T-cell (primary cell): ENCODE data around the gene RAB6D. TPM values are rescaled to one million over a fixed set of nuclear protein-coding genes. Genes with fewer than 3 reads are reported as not detected.
"Not testable (repeated sequence)": the region's sequence is repeated elsewhere in the genome, so short reads cannot be mapped to it uniquely, and the experiment has no call there.

Source experiments
- ATAC-seq, 4 experiments: fragments of 200-7000 bp in 3 of 4; fragments of 150-1000 bp in 1 of 4; cut with Tn5 transposase; replicated peaks in 1 of 4; 1 replicate in 3 of 4; 2 replicates in 1 of 4; pipeline ENCODE4 v1.10.0; 2021; ENCODE audit warnings: moderate library complexity in 3 of 4, mild to moderate bottlenecking in 2 of 4, moderate number of reproducible peaks in 1 of 4
- CTCF ChIA-PET, 2 donors: fragments of 300-600 bp; sonication (Branson Sonifier 250); formaldehyde crosslinking; loops; one replicate each; lab custom pipeline; 2022; ENCODE audit warnings: antibody characterized with exemption in 2 of 2; lab: Charles Lee
- POLR2A ChIA-PET, 2 donors: fragments of 300-600 bp; sonication (Branson Sonifier 250); formaldehyde crosslinking; loops; one replicate each; lab custom pipeline; 2022; ENCODE audit warnings: antibody characterized with exemption in 2 of 2; lab: Charles Lee
- DNase-seq, 35 experiments: peaks; one replicate each; pipeline versions ENCODE4 v3.0.0 to v3.0.0-alpha.2; 2013 to 2023
- H3K27ac ChIP-seq: one replicate; pipeline ENCODE4 v1.5.1; 2013; ENCODE audit warnings: low read length
- H3K27me3 ChIP-seq, 2 experiments: replicated peaks in 1 of 2; 1 replicate in 1 of 2; 2 replicates in 1 of 2; pipeline versions ENCODE4 v1.6.1 to v1.7.0; 2013; ENCODE audit warnings: low read length in 1 of 2, mixed read lengths in 1 of 2; ENCODE audit not compliant: control insufficient read depth in 2 of 2, insufficient read depth in 2 of 2; ENCODE audit errors: extremely low read depth in 1 of 2
- H3K36me3 ChIP-seq, 2 donors: 1 replicate in 1 of 2; 2 replicates in 1 of 2; pipeline versions ENCODE4 v1.6.1 to v1.7.0; 2013; ENCODE audit warnings: low read length in 1 of 2; ENCODE audit not compliant: control insufficient read depth in 2 of 2, insufficient read depth in 1 of 2; ENCODE audit errors: extremely low read depth in 1 of 2
- H3K4me1 ChIP-seq, 2 experiments: 1 replicate in 1 of 2; 2 replicates in 1 of 2; pipeline versions ENCODE4 v1.6.1 to v1.7.0; 2013; ENCODE audit warnings: low read length in 2 of 2, mixed read lengths in 1 of 2; ENCODE audit not compliant: insufficient read depth in 2 of 2, control insufficient read depth in 1 of 2; ENCODE audit errors: extremely low read depth in 1 of 2
- H3K4me3 ChIP-seq, 2 donors: 1 replicate in 1 of 2; 2 replicates in 1 of 2; pipeline versions ENCODE4 v1.5.1 to v1.7.0; 2013; ENCODE audit warnings: mild to moderate bottlenecking in 2 of 2, low read length in 1 of 2, moderate library complexity in 1 of 2; ENCODE audit not compliant: control insufficient read depth in 1 of 2; ENCODE audit errors: extremely low read depth in 1 of 2
- H3K9me3 ChIP-seq: 2 replicates; pipeline ENCODE4 v1.7.0; 2013
- H3K27ac Mint-ChIP-seq, 2 donors: one replicate each; pipeline ENCODE4 v1.8.0; 2020 to 2021; ENCODE audit warnings: mild to moderate bottlenecking in 2 of 2, mixed read lengths in 2 of 2
- H3K27me3 Mint-ChIP-seq, 2 donors: one replicate each; pipeline ENCODE4 v1.8.0; 2021 to 2022; ENCODE audit warnings: mixed read lengths in 2 of 2
- H3K36me3 Mint-ChIP-seq: one replicate; pipeline ENCODE4 v1.8.0; 2021; ENCODE audit warnings: mixed read lengths
- H3K4me1 Mint-ChIP-seq, 3 donors: one replicate each; pipeline ENCODE4 v1.8.0; 2020 to 2022; ENCODE audit warnings: mixed read lengths in 3 of 3, mild to moderate bottlenecking in 1 of 3
- H3K4me3 Mint-ChIP-seq, 3 donors: one replicate each; pipeline ENCODE4 v1.8.0; 2020 to 2022; ENCODE audit warnings: mild to moderate bottlenecking in 3 of 3, mixed read lengths in 3 of 3, moderate library complexity in 3 of 3
- H3K9me3 Mint-ChIP-seq, 3 donors: one replicate each; pipeline ENCODE4 v1.8.0; 2020 to 2022; ENCODE audit warnings: mixed read lengths in 3 of 3
- WGBS: methylation state at CpG from one replicate; pipeline ENCODE4 v1.1.5; 2013; ENCODE audit warnings: missing lambda C conversion rate; ENCODE audit not compliant: insufficient coverage; 5-methylcytosine and 5-hydroxymethylcytosine counted together
- total RNA-seq, 35 experiments: library from RNA in 6 of 35; stranded (reverse) in 6 of 35; fragments of 120-200 nt in 1 of 35; gene quantifications; one replicate each; pipeline versions ENCODE4 v1.2.1 to v1.2.4 and lab custom pipeline; 2013 to 2026

Gene RAB6D
- total RNA-seq, 5 donors from 2014 or later (not counting 1 experiment from before 2014, with no cell fraction given): not detected

DNA sequence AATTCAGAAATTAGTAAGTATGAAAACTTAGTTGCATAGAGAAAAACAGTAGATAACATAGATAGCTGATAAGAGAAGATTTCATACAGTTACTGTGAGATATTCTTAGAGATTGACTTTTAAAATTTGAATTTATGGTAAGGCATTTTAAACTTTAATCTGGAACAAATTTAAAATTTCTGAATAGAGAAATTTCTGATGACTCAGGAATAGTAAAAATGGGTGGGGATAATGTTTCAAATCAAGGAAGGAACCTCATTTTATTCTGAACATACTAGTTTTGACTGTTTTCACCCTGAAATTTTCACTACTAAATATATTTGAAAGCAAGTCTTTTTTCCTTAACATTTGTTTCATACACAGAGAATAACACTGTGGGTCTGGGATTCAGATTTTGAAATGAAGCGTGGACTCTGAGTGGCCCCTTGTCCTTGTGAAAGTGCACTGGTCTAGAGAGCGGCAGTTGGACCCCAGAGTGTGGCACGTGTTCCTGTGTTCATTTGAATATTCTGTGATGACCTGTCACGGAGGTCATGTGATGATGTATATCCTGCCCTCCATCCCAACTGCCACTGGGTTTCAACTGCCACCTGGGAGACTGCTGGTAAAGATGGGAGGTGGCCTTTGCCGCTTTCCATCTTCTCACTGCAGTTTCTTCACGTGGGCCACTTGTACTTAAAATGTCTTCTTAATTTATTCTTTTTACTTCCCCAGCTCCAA is 38.5 kb upstream of the RAB6D start:
- POLR2A ChIA-PET: no interaction called here
- H3K27ac ChIP-seq: no peak overlapping the region
- no peaks in the 10 kb centered on the region for H3K36me3 Mint-ChIP-seq
- H3K36me3 ChIP-seq: no peaks in the 10 kb centered on the region
- H3K4me3 Mint-ChIP-seq: no peak overlapping the region
- CTCF ChIA-PET: no interaction called here
- no peaks in the 10 kb centered on the region for H3K9me3 Mint-ChIP-seq
- peaks cover 0 to 11% of the 10 kb centered on the region in 2 experiments for H3K27me3 ChIP-seq
- no peak overlapping the region for H3K4me3 ChIP-seq
- H3K4me1 Mint-ChIP-seq: peaks cover 0 to 5% (median 2%) of the 10 kb centered on the region in 3 donors
- no CpG with 5 or more reads among the region's 6 CpGs for WGBS
- H3K9me3 ChIP-seq: no peaks in the 10 kb centered on the region
- no peaks in the 10 kb centered on the region for H3K4me1 ChIP-seq
- H3K27ac Mint-ChIP-seq: no peak overlapping the region
- DNase-seq (no peak), ATAC-seq (no peak)
- H3K27me3 Mint-ChIP-seq: peaks cover 0 to 29% of the 10 kb centered on the region in 2 donors

DNA sequence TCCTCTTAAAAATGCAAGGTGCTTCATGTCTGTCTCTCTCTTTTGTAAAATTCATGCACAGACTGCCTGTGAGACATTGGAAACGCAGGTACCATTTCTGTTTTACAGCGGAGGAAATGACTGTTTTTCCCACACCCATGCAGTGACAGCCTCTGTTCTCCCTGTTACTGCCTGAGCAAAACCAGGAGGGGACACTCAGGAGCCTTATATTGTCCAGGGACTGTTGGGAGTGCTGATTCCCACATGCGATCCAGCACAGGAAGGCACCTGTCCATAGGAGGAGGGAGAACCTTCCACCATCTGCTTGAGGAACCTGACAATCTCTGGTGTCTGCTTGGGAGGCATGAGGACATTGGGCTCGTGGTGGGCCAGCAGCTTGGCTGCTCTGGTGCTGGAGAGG is 36.9 kb upstream of the RAB6D start:
- H3K4me1 Mint-ChIP-seq: peaks cover 0 to 5% (median 2%) of the 10 kb centered on the region in 3 donors
- H3K36me3 Mint-ChIP-seq: no peaks in the 10 kb centered on the region
- no peak overlapping the region for H3K27ac Mint-ChIP-seq
- H3K9me3 Mint-ChIP-seq: no peaks in the 10 kb centered on the region
- Histone ChIP-seq H3K4me3 (no peak overlapping the region), H3K9me3 (no peaks in the 10 kb centered on the region), H3K27ac (no peak overlapping the region), H3K36me3 (no peaks in the 10 kb centered on the region), H3K4me1 (no peaks in the 10 kb centered on the region), H3K27me3 (peaks cover 0 to 7% of the 10 kb centered on the region in 2 experiments)
- ChIA-PET POLR2A (no interaction called here), CTCF (no interaction called here)
- ATAC-seq (no peak), DNase-seq (no peak)
- 69% methylated on average over 2 of the region's 4 CpGs for WGBS
- H3K4me3 Mint-ChIP-seq: no peak overlapping the region
- H3K27me3 Mint-ChIP-seq: peaks cover 0 to 26% of the 10 kb centered on the region in 2 donors

DNA sequence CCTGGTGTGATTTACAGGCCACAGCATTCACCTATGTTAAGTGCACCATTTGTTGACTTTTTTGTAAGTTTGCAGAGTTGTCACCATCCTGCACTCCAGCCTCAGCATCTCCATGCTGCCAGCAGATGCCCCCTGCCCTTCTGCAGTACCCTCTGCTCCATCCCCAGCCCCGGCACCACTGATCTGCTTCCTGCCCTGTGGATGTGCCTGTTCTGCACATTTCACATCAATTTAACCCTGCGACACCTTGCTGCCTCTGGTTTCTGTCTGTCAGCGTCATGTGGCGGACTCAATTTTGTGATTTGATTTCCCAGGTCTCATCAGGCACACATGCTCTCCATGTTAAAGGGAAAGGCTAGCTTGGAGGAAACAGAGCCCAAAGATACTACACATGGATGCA is 36.5 kb upstream of the RAB6D start:
- H3K27ac ChIP-seq, POLR2A ChIA-PET, H3K36me3 ChIP-seq, H3K9me3 ChIP-seq, H3K9me3 Mint-ChIP-seq, ATAC-seq, DNase-seq, H3K4me3 Mint-ChIP-seq, H3K27me3 ChIP-seq, H3K4me1 ChIP-seq, H3K36me3 Mint-ChIP-seq, H3K27ac Mint-ChIP-seq, H3K4me1 Mint-ChIP-seq, H3K4me3 ChIP-seq, CTCF ChIA-PET: not testable (repeated sequence)
- H3K27me3 Mint-ChIP-seq: peaks cover 0 to 25% of the 10 kb centered on the region in 2 donors
- WGBS: 80% methylated on average over 1 of the region's 4 CpGs

DNA sequence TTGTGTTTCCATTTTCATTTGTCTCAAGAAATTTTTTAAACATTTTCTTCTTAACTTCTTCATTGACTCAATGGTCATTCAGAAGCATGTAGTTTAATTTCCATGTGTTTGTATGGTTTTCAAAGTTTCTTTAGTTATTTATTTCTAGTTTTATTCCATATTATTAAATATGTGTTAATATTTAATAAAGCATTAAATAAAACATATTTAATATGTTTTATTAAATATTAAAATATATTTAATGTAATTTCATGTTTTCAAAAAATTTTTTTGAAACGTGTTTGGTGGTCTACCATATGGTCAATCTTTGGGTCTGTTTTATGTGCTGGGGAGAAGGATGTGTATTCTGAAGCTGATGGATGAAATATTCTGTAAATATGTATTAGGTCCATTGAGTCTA is 32.2 kb upstream of the RAB6D start:
- DNase-seq, H3K36me3 ChIP-seq, H3K27me3 ChIP-seq, H3K9me3 ChIP-seq, CTCF ChIA-PET, H3K4me3 ChIP-seq, ATAC-seq, H3K4me1 ChIP-seq, H3K9me3 Mint-ChIP-seq, H3K36me3 Mint-ChIP-seq, H3K27ac Mint-ChIP-seq, H3K4me3 Mint-ChIP-seq, POLR2A ChIA-PET, H3K27ac ChIP-seq, H3K4me1 Mint-ChIP-seq: not testable (repeated sequence)
- H3K27me3 Mint-ChIP-seq: peaks cover 0 to 30% of the 10 kb centered on the region in 2 donors
- no CpG with 5 or more reads among the region's 1 CpG for WGBS

DNA sequence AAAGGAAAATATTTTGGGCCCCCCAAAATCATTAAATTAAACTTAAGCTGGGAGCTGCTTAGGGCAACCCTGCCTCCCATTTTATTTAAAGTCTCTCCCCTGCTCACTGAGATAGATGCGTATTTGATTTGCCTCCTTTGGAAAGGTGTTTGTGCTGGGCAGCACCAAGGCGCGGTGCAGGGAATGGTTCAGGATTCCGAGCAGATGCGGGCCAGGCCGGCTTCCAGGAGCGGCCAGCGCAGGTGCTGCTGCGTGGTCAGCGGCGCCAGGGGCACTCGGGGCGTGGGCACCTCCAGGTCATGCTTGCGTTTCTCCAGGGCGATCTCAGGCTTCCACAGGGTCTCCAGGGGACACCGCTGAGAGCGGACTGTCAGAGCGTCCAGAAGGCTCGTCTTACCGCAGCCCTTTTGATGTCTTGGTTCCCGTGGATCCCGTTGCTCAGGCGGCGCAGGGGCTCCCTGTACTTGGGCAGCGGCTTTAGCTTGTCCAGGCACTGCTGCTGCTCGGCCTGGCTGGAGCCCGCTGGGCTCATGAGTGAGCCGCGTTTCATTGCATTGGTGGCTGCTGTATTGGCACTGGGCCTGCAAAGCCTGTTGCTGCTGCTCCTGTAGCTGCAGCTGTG is 31.2 kb upstream of the RAB6D start:
- H3K36me3 Mint-ChIP-seq, H3K9me3 Mint-ChIP-seq, H3K4me1 ChIP-seq, CTCF ChIA-PET, H3K9me3 ChIP-seq, H3K36me3 ChIP-seq, POLR2A ChIA-PET, H3K27me3 ChIP-seq, ATAC-seq, DNase-seq, H3K4me1 Mint-ChIP-seq, H3K27ac ChIP-seq, H3K27ac Mint-ChIP-seq: not testable (repeated sequence)
- peak overlapping the region in 1 of 3 donors; percentile 15 for H3K4me3 Mint-ChIP-seq
- 80% methylated on average over 24 of the region's 29 CpGs for WGBS
- peaks cover 0 to 25% of the 10 kb centered on the region in 2 donors for H3K27me3 Mint-ChIP-seq
- H3K4me3 ChIP-seq: peak overlapping the region in 1 of 2 donors; percentile 32

DNA sequence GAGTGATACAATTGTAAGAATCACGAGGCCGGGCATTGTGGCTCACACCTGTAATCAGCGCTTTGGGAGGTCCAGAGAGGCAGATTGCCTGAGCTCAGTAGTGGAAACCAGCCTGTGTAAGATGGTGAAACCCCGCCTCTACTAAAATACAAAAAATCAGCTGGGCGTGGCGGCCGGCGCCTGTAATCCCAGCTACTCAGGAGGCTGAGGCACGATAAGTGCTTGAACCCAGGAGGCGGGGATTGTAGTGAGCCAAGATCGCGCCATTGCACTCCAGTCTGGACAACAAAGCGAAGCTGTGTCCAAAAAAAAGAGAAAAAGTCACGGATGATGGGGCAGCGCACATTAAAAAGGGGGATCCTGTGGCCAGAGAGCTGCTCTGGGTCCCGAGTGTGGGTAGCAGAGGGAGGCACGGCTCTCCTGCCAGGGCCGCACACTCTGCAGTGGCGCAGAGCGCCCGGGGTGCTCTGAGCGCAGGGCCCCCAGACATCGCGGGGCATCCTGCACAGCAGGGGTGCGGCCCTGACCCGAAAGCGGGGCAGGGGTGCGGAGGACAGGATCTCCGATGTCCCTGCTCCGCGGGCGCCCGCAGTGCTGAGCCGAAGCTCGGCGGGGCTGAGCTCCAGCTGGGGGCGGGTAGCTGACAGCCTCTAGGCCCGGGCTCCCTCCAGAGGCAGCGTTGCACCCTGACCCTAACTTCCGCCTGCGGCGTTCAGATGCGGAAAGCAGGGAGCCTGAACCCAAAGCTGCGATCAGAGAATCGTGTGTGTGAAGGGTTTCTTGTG is 30.4 kb upstream of the RAB6D start:
- Mint-ChIP-seq H3K36me3 (no peaks in the 10 kb centered on the region), H3K9me3 (no peaks in the 10 kb centered on the region), H3K4me3 (peak overlapping the region in 1 of 3 donors; percentile 45), H3K27ac (no peak overlapping the region), H3K4me1 (no peaks in the 10 kb centered on the region), H3K27me3 (peaks cover 3 to 27% of the 10 kb centered on the region in 2 donors)
- 44% methylated on average over 35 of the region's 45 CpGs for WGBS
- ChIA-PET CTCF (no interaction called here), POLR2A (no interaction called here)
- H3K4me3 ChIP-seq: peak overlapping the region in 1 of 2 donors; percentile 32
- DNase-seq: peak in 8 of 35 experiments; percentile 1 to 22 (median 3)
- H3K4me1 ChIP-seq: no peaks in the 10 kb centered on the region
- ATAC-seq: peak in 3 of 4 experiments; percentile 33 to 56 (median 36)
- H3K9me3 ChIP-seq: no peaks in the 10 kb centered on the region
- H3K27ac ChIP-seq: no peak overlapping the region
- H3K36me3 ChIP-seq: no peaks in the 10 kb centered on the region
- peaks cover 0 to 8% of the 10 kb centered on the region in 2 experiments for H3K27me3 ChIP-seq
